ENCODE data around the gene TRAF2.

The TRAF2 gene

GRCh38 chr9:136907011-136907914 is 20.9 kb downstream of the TRAF2 start:
- in situ Hi-C loops (cut with MboI; ENCODE audit: low sequenced_read_pairs), result no loop called here

GRCh38 chr9:136910197-136910900 is 24.0 kb downstream of the TRAF2 start:
- in situ Hi-C loops (cut with MboI; ENCODE audit: low sequenced_read_pairs), result no loop called here

GRCh38 chr9:136910901-136911245 is 24.6 kb downstream of the TRAF2 start:
- in situ Hi-C loops (cut with MboI; ENCODE audit: low sequenced_read_pairs), result no loop called here

GRCh38 chr9:136913701-136914438 is 27.6 kb downstream of the TRAF2 start:
- in situ Hi-C loops (cut with MboI; ENCODE audit: low sequenced_read_pairs), result no loop called here

GRCh38 chr9:136915632-136916329 is 29.5 kb downstream of the TRAF2 start:
- in situ Hi-C loops (cut with MboI; ENCODE audit: low sequenced_read_pairs), result no loop called here

DNA sequence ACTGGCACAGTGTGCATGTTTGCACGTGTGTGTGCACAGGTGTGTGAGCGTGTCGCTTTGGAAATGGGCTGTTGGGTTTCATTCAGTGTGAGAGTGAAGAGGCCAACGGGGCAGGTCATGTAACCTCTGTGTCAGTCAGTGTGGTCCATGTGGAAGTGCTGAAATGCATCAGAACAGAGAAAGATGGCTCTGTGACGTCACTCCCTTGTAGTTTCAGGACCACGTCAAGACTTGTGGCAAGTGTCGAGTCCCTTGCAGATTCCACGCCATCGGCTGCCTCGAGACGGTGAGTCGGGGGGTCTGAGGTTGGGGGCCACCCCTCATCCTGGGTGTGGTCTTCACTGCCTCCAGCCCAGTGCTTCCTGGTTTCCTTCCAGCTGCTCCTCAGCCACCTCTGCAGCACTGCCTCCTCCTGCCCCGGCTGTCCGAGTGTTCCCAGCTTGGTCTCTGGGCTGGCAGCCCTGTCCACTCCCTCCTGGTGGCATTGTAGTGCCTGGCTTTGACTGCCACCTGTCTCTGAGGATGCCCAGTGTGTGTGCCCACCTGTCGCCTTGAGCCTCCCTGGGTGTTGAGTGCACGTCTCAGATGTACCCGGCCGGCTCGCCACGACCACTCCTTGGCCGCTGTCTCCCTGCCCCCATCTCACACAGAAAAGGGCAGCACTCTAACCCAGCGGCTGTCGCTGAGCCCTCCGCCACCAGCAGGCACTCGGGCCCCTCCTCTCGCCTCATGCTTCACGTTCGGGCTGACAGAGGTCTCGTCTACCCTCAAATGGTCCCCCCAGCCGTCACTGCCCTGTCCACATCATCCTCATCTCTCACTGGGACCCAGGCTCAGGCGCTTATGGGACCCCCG is 30.2 kb downstream of the TRAF2 start:
- in situ Hi-C loops (cut with MboI; ENCODE audit: low sequenced_read_pairs), result no loop called here

DNA sequence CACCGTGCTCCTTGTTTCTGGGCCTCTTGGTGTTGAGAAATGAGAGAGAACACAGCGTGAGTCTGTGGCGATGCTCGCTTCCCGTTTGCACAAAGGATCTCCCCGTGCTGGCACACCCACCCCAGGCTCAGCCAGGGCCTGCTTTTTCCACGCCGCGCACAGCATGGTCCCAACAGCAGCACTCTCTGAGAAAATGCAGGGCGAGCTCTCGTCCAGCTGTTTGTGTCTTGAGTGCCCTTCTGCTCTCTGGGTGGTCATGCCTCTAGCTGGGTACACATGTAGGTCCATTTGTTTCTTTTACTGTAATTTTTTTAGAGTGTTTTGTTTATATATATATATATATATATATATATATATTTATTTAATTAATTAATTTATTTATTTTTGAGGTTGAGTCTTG is 31.6 kb downstream of the TRAF2 start:
- in situ Hi-C loops (cut with MboI; ENCODE audit: low sequenced_read_pairs), result no loop called here

GRCh38 chr9:136920069-136920468 is 33.8 kb downstream of the TRAF2 start:
- in situ Hi-C loops (cut with MboI; ENCODE audit: low sequenced_read_pairs), result no loop called here

- in situ Hi-C loops (cut with MboI; ENCODE audit: low sequenced_read_pairs), result no loop called here
These were observed 34.5 kb downstream of the TRAF2 start for GRCh38 chr9:136920734-136921231.

DNA sequence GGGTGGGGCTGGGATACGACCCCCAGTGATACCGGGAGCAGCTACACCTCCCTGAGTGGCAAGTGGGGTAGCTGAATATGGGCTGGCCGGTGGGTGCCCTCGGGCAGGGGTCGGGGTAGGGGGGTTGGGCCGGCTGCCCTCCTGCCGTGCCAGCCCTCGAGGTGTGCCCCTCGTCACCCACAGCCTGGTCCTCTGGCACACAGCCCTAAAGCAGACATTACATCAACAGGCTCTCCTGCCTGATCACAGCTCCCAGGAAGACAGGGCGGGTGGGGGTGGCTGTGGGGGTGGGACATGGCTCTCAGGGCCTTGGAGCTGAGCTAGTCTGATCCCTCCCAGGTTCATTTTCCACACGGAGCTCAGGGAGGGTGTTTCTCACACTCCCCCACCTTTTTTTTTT is 35.0 kb downstream of the TRAF2 start:
- in situ Hi-C loops (cut with MboI; ENCODE audit: low sequenced_read_pairs), result no loop called here

DNA sequence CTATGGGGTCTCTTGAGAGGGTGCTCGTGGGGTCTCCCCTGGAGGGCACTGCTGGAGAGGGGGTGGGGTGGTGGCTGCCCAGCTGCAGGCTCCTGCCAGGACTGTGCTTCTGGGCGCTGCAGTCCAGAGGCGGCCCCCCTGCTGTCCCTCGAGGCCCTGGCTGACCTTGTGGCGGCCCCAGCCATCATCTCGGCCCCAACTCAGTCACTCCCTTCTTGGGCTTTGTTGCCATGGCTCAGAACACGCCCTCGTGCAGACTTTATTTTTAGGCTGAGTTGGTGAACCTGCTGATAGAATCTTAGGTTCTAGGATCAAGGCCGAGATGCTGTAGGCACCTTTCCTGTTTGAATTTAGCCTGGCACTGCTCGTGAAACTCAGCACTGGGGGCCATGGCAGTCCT is 35.4 kb downstream of the TRAF2 start:
- in situ Hi-C loops (cut with MboI; ENCODE audit: low sequenced_read_pairs), result no loop called here

DNA sequence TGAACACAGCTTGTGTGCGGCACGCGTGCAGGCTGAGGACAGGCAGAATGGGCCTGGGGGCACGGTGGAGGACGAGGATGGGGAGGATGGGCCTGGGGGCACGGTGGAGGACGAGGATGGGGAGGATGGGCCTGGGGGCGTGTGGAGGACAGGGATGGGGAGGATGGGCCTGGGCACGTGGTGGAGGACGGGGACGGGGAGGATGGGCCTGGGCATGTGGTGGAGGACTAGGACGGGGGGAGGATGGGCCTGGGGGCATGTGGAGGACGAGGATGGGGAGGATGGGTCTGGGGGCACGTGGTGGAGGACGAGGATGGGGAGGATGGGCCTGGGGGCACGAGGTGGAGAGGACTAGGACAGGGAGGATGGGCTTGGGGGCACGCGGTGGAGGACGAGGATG is 36.2 kb downstream of the TRAF2 start:
- in situ Hi-C loops (cut with MboI; ENCODE audit: low sequenced_read_pairs), result no loop called here

DNA sequence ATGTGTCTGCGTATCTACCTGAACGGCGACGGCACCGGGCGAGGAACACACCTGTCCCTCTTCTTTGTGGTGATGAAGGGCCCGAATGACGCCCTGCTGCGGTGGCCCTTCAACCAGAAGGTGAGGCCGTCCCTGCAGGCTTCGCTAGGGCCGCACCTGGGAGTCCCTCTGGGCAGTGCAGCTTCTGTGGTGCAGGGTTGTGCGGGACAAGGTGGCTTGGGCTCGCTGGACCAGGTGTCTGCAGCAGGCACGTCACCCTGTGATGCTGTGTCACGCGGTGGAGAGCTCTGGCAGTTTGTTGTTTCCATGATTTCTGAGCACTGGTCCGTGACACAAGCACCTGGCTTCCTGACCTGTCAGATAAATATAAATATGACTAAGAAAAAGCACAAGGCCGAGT is 37.6 kb downstream of the TRAF2 start:
- in situ Hi-C loops (cut with MboI; ENCODE audit: low sequenced_read_pairs), result no loop called here

- in situ Hi-C loops (cut with MboI; ENCODE audit: low sequenced_read_pairs), result no loop called here
These were observed 39.3 kb downstream of the TRAF2 start for GRCh38 chr9:136925414-136926153.

GRCh38 chr9:136926154-136926704 is 39.9 kb downstream of the TRAF2 start:
- in situ Hi-C loops (cut with MboI; ENCODE audit: low sequenced_read_pairs), result no loop called here

DNA sequence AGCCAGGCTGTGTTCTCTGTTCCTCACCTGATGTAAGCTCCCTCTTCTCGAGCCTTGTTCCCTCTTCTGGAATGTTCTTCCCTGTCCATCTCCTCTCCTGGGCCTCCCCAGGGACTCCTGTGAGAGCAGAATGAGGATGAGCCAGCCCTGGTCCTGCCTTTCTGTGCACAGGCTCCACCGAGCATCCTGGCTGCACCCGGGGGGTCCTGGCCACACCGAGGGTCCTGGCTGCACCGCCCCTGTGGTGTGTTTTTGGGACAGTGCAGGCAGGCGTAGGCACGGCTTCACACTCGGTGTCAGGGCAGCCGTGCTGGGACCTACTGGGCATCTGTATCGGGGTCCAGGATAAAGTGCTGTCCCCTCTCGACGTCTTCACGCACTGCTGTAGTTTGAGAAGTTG is 40.4 kb downstream of the TRAF2 start:
- in situ Hi-C loops (cut with MboI; ENCODE audit: low sequenced_read_pairs), result no loop called here

DNA sequence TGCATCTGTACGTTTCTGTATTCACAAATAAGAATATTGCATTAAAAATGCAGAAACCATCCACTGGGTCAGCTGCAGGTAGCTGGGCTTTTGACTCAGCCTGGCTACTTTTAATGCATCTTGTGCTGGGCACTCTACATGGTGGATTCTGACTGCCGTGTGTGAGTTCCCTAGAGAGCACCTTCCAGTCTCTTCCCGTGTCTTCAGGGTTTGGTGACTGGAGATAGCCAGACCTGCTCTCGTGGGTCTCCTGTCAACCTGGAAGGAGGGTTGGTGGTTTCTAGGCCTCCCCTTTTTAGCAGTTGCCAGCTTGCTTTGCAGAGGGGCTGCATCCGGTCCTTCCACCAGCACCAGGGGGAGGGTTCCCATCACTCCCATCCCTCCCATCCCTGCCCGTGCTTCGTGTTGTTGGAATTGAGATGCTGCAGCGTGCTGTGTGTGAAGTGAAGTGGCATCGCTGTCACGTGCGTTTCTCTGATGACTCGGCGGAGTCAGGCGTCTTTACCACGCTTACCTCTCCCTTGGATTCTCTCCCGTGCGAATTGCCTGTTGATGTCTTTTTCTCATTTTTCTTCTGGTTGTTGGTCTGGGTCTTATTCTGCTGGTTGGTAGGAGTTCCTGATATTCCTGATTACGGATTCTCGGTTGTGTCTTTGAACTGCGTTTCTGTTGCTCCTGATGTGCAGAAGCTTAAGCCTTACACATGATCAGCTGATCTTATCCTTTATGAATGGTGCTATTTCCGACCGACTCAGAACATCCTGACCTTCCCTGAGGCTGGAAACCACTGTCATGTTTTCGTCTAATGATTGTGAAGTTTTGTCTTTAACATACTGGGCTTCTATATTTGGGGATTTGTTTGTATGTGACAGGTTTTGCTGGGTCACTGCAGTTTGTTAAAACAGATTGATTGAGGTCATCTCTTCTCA is 41.3 kb downstream of the TRAF2 start:
- in situ Hi-C loops (cut with MboI; ENCODE audit: low sequenced_read_pairs), result no loop called here

DNA sequence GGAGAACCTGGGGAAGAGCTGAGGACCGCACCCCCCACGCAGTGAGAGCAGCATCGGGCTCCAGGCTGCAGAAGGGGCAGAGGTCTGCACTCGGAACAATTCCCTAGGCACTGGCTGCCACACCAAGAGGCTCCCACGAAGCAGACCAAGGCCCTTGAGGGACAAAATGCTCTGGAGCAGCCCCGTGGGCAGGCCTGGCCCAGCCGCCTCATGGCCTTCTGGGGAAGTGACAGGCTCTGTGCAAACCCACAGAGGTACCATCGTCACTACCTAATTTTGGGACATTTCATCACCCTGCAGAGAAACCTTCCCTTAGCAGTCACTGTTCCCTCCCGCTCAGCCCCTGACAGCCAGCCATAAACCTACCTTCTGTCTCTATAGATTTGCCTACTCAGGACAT is 42.3 kb downstream of the TRAF2 start:
- in situ Hi-C loops (cut with MboI; ENCODE audit: low sequenced_read_pairs), result no loop called here
